GM12874 (cell line): Measurements from ENCODE around the gene PHF14.

ENCODE experiments used
- CTCF ChIP-seq: IDR thresholded peaks from 2 replicates; pipeline ENCODE4 v1.5.1; 2011; ENCODE audit warnings: low read depth, mild to moderate bottlenecking, control low read depth, low read length, moderate library complexity; ENCODE audit not compliant: insufficient read depth

PHF14 gene

GRCh38 chr7:11188529-11189310 is 215.0 kb downstream of the PHF14 start:
- TF ChIP-seq CTCF: no peak

- no peak for TF ChIP-seq CTCF
Observed at GRCh38 chr7:11191081-11191480, 217.4 kb downstream of the PHF14 start.

GRCh38 chr7:11191574-11192220 is 218.0 kb downstream of the PHF14 start:
- TF ChIP-seq CTCF: no peak

- TF ChIP-seq CTCF: no peak
Observed at GRCh38 chr7:11192506-11192905, 218.8 kb downstream of the PHF14 start.

- TF ChIP-seq CTCF: no peak
Observed at GRCh38 chr7:11193131-11193867, 219.6 kb downstream of the PHF14 start.

- no peak for TF ChIP-seq CTCF
Observed at GRCh38 chr7:11193888-11194287, 220.2 kb downstream of the PHF14 start.

- TF ChIP-seq CTCF: no peak
Observed at GRCh38 chr7:11194492-11194891, 220.8 kb downstream of the PHF14 start.
